Breast epithelium (tissue), 3 donors: ENCODE measurements around the gene PALM3.
"Not testable (repeated sequence)": the region's sequence is repeated elsewhere in the genome, so short reads cannot be mapped to it uniquely, and the experiment has no call there.

ENCODE experiments used
- POLR2A ChIP-seq: fragments of 450-650 bp; IDR thresholded peaks from one replicate; pipeline ENCODE4 v1.6.1; 2016; ENCODE audit warnings: antibody characterized with exemption, mild to moderate bottlenecking, moderate library complexity
- TF ChIP-seq, protein P1 (sequence below), 3 donors: fragments of 450-650 bp; IDR thresholded peaks; one replicate each; pipeline ENCODE4 v1.5.1; 2016 to 2017; ENCODE audit warnings: antibody characterized with exemption in 3 of 3, mild to moderate bottlenecking in 3 of 3, moderate library complexity in 3 of 3

DNA sequence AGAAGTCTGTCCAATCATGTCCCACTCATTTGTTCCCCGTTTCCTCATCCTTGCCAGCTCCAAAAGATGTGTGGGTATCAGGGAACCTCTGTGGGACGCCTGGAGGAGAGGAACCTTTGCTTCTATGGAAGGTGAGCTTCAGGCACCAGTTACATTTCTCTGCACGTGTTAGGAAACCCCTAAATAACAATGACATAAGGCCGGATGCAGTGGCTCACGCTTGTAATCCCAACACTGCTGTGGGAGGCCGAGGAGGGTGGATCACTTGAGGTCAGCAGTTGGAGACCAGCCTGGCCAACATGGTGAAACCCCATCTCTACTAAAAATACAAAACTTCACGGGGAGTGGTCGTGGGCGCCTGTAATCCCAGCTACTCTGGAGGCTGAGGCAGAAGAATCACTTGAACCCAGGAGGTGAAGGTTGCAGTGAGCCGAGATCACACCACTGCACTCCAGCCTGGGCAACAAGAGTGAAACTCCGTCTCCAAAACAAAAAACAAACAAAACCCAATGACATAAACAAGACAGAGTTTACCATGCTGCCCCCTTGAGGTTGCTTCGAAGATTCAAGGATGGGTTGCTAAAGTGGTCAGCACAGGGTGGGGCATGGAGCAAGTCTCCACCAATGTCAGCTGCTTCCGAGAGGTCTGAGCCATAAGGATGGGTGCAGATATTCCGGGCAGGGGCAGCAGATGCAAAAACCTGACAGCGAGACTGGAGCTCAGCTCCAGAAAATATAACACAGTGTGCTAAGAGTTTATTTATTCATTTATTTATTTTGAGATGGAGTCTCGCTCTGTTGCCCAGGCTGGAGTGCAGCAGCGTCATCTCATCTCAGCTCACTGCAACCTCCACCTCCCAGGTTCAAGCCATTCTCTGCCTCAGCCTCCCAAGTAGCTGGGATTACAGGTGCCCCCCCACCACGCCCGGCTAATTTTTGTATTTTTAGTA, 18.9 kb downstream of the PALM3 start:
- not testable (repeated sequence) for TF ChIP-seq POLR2A
- TF ChIP-seq, protein P1, sequence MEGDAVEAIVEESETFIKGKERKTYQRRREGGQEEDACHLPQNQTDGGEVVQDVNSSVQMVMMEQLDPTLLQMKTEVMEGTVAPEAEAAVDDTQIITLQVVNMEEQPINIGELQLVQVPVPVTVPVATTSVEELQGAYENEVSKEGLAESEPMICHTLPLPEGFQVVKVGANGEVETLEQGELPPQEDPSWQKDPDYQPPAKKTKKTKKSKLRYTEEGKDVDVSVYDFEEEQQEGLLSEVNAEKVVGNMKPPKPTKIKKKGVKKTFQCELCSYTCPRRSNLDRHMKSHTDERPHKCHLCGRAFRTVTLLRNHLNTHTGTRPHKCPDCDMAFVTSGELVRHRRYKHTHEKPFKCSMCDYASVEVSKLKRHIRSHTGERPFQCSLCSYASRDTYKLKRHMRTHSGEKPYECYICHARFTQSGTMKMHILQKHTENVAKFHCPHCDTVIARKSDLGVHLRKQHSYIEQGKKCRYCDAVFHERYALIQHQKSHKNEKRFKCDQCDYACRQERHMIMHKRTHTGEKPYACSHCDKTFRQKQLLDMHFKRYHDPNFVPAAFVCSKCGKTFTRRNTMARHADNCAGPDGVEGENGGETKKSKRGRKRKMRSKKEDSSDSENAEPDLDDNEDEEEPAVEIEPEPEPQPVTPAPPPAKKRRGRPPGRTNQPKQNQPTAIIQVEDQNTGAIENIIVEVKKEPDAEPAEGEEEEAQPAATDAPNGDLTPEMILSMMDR (IDR thresholded peaks at IDR 0.05) = peak; percentile 46 to 53 (median 48)
